SK-N-SH treated with all-trans-retinoic acid at 6 μM for 48 hours (cell line): ENCODE results near the gene FAM98A.

Experiments
- ATAC-seq: fragments of 200-7000 bp; cut with Tn5 transposase; 3 replicates; pipeline ENCODE4 v1.9.1; 2020; ENCODE audit warnings: mild to moderate bottlenecking, moderate library complexity
- ARNTL ChIP-seq: fragments of 450-650 bp; formaldehyde crosslinking; IDR thresholded peaks from 2 replicates; pipeline ENCODE4 v1.5.0; 2020; ENCODE audit warnings: low read depth, mild to moderate bottlenecking, moderate library complexity, borderline replicate concordance
- BACH2 ChIP-seq: fragments of 250-450 bp; sonication (Bioruptor Pico); IDR thresholded peaks from 2 replicates; pipeline ENCODE4 v1.9.0; 2021; ENCODE audit warnings: mild to moderate bottlenecking, borderline replicate concordance
- ESRRG ChIP-seq: fragments of 250-450 bp; sonication (Bioruptor Pico); IDR thresholded peaks from 2 replicates; pipeline ENCODE4 v1.6.1; 2021; ENCODE audit warnings: mild to moderate bottlenecking
- GLIS3 ChIP-seq: fragments of 250-450 bp; sonication (Bioruptor Pico); IDR thresholded peaks from 2 replicates; pipeline ENCODE4 v1.5.0; 2020; ENCODE audit warnings: mild to moderate bottlenecking, moderate library complexity
- ISL1 ChIP-seq: fragments of 250-450 bp; sonication (Bioruptor Pico); IDR thresholded peaks from 2 replicates; pipeline ENCODE4 v2.1.2; 2022; ENCODE audit warnings: mild to moderate bottlenecking, moderate library complexity
- OSR1 ChIP-seq: fragments of 250-450 bp; sonication (Bioruptor Pico); IDR thresholded peaks from 2 replicates; pipeline ENCODE4 v1.8.0; 2022; ENCODE audit warnings: moderate library complexity, mild to moderate bottlenecking, inconsistent platforms
- PPARA ChIP-seq: fragments of 250-450 bp; sonication (Bioruptor Pico); IDR thresholded peaks from 2 replicates; pipeline ENCODE4 v1.5.0; 2020; ENCODE audit warnings: mild to moderate bottlenecking, borderline replicate concordance
- RARB ChIP-seq: fragments of 250-450 bp; sonication (Bioruptor Pico); IDR thresholded peaks from 2 replicates; pipeline ENCODE4 v1.8.0; 2021; ENCODE audit warnings: mild to moderate bottlenecking, moderate library complexity
- SNAI2 ChIP-seq: fragments of 250-450 bp; sonication (Bioruptor Pico); IDR thresholded peaks from 2 replicates; pipeline ENCODE4 v1.5.0; 2020; ENCODE audit warnings: mild to moderate bottlenecking, moderate library complexity
- TCF4 ChIP-seq: fragments of 250-450 bp; sonication (Bioruptor Pico); IDR thresholded peaks from 2 replicates; pipeline ENCODE4 v1.8.0; 2021; ENCODE audit warnings: mild to moderate bottlenecking, moderate library complexity, borderline replicate concordance
- ZC3H10 ChIP-seq: fragments of 250-450 bp; sonication (Bioruptor Pico); IDR thresholded peaks from 2 replicates; pipeline ENCODE4 v1.5.1; 2021; ENCODE audit warnings: mild to moderate bottlenecking, moderate library complexity
- ZFP3 ChIP-seq: fragments of 250-450 bp; sonication (Bioruptor Pico); IDR thresholded peaks from 2 replicates; pipeline ENCODE4 v1.5.0; 2020; ENCODE audit warnings: mild to moderate bottlenecking, moderate library complexity
- ZFP30 ChIP-seq: fragments of 450-650 bp; formaldehyde crosslinking; IDR thresholded peaks from 2 replicates; pipeline ENCODE4 v1.5.0; 2022; ENCODE audit warnings: mild to moderate bottlenecking, moderate library complexity
- ZNF565 ChIP-seq: fragments of 450-650 bp; formaldehyde crosslinking; conservative IDR thresholded peaks from 2 replicates; pipeline ENCODE4 v1.5.0; 2020; ENCODE audit warnings: low read depth, mild to moderate bottlenecking, moderate library complexity
- ZNF70 ChIP-seq: fragments of 450-650 bp; formaldehyde crosslinking; IDR thresholded peaks from 2 replicates; pipeline ENCODE4 v1.5.0; 2020; ENCODE audit warnings: mild to moderate bottlenecking, moderate library complexity
- ZNF8 ChIP-seq: fragments of 450-650 bp; formaldehyde crosslinking; IDR thresholded peaks from 2 replicates; pipeline ENCODE4 v1.5.0; 2020; ENCODE audit warnings: mild to moderate bottlenecking, moderate library complexity
- TF ChIP-seq, protein P1 (sequence below): fragments of 250-450 bp; sonication (Bioruptor Pico); IDR thresholded peaks from 2 replicates; pipeline ENCODE4 v1.5.1; 2020; ENCODE audit warnings: low read depth, mild to moderate bottlenecking, moderate library complexity
- TF ChIP-seq, protein P2 (sequence below): fragments of 250-450 bp; sonication (Bioruptor Pico); IDR thresholded peaks from 2 replicates; pipeline ENCODE4 v1.8.0; 2021; ENCODE audit warnings: low read depth, mild to moderate bottlenecking, moderate library complexity, borderline replicate concordance
- TF ChIP-seq, protein P3 (sequence below): fragments of 250-450 bp; sonication (Bioruptor Pico); IDR thresholded peaks from 2 replicates; pipeline ENCODE4 v1.8.0; 2020; ENCODE audit warnings: mild to moderate bottlenecking, moderate library complexity, borderline replicate concordance
- TF ChIP-seq, protein P4 (sequence below): fragments of 250-450 bp; sonication (Bioruptor Pico); IDR thresholded peaks from 2 replicates; pipeline ENCODE4 v1.5.0; 2020; ENCODE audit warnings: mild to moderate bottlenecking, moderate library complexity
- TF ChIP-seq, protein P5 (sequence below): fragments of 250-450 bp; sonication (Bioruptor Pico); IDR thresholded peaks from 2 replicates; pipeline ENCODE4 v1.5.1; 2021; ENCODE audit warnings: mild to moderate bottlenecking, moderate library complexity

The FAM98A gene

DNA sequence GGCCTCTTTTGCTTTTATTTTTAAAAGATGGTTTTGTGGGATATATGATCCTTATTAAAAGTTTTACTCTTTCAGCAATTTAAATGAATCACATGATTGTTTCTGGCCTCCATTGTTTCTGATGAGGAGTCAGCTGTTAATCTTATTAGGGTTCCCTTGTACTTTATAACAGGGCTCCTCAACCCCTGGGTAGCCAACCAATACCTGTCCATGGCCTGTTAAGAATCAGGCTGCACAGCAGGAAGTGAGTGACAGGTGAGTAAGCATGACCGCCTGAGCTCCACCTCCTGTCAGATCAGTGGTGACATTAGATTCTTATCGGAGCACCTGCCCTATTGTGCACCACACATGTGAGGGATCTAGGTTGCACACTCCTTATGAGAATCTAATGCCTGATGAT lies 45.1 kb upstream of the FAM98A start:
- TF ChIP-seq ZFP30 (CRISPR knock-in tag): no peak
- no peak for TF ChIP-seq ARNTL (CRISPR knock-in tag)
- TF ChIP-seq, protein P1, sequence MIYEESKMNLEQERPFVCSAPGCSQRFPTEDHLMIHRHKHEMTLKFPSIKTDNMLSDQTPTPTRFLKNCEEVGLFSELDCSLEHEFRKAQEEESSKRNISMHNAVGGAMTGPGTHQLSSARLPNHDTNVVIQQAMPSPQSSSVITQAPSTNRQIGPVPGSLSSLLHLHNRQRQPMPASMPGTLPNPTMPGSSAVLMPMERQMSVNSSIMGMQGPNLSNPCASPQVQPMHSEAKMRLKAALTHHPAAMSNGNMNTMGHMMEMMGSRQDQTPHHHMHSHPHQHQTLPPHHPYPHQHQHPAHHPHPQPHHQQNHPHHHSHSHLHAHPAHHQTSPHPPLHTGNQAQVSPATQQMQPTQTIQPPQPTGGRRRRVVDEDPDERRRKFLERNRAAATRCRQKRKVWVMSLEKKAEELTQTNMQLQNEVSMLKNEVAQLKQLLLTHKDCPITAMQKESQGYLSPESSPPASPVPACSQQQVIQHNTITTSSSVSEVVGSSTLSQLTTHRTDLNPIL (CRISPR knock-in tag): no peak
- TF ChIP-seq BACH2 (CRISPR knock-in tag): no peak
- TF ChIP-seq, protein P2, sequence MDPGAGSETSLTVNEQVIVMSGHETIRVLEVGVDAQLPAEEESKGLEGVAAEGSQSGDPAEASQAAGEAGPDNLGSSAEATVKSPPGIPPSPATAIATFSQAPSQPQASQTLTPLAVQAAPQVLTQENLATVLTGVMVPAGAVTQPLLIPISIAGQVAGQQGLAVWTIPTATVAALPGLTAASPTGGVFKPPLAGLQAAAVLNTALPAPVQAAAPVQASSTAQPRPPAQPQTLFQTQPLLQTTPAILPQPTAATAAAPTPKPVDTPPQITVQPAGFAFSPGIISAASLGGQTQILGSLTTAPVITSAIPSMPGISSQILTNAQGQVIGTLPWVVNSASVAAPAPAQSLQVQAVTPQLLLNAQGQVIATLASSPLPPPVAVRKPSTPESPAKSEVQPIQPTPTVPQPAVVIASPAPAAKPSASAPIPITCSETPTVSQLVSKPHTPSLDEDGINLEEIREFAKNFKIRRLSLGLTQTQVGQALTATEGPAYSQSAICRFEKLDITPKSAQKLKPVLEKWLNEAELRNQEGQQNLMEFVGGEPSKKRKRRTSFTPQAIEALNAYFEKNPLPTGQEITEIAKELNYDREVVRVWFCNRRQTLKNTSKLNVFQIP (CRISPR knock-in tag): no peak
- TF ChIP-seq, protein P3, sequence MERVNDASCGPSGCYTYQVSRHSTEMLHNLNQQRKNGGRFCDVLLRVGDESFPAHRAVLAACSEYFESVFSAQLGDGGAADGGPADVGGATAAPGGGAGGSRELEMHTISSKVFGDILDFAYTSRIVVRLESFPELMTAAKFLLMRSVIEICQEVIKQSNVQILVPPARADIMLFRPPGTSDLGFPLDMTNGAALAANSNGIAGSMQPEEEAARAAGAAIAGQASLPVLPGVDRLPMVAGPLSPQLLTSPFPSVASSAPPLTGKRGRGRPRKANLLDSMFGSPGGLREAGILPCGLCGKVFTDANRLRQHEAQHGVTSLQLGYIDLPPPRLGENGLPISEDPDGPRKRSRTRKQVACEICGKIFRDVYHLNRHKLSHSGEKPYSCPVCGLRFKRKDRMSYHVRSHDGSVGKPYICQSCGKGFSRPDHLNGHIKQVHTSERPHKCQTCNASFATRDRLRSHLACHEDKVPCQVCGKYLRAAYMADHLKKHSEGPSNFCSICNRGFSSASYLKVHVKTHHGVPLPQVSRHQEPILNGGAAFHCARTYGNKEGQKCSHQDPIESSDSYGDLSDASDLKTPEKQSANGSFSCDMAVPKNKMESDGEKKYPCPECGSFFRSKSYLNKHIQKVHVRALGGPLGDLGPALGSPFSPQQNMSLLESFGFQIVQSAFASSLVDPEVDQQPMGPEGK (CRISPR knock-in tag): no peak
- TF ChIP-seq ISL1: no peak
- TF ChIP-seq ZNF8 (CRISPR knock-in tag): no peak
- no peak for TF ChIP-seq ZC3H10 (CRISPR knock-in tag)
- TF ChIP-seq RARB: no peak
- TF ChIP-seq ZNF565 (CRISPR knock-in tag): no peak
- no peak for TF ChIP-seq GLIS3 (CRISPR knock-in tag)
- TF ChIP-seq PPARA (CRISPR knock-in tag): no peak
- TF ChIP-seq OSR1 (CRISPR knock-in tag): no peak
- TF ChIP-seq ESRRG: no peak
- no peak for ATAC-seq

DNA sequence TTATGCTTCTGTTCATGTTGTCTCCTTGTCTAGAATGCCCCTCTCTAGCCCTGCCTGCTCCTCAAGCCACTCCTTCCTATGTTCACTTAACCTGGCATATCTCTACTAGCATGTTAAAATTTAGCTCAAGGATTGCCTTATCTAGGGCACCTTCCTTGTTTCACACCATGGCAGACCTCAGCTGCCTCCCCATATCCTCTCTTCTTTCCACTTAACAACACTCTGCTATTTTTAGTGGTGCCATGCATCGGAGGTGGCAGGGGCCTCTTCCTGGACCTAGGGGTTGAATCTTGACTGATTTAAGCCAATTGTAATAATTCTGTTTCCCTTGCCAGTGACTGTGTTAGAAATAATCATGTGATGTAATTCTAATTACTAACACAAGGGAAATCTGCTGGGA lies 36.9 kb upstream of the FAM98A start:
- no peak for TF ChIP-seq ZC3H10 (CRISPR knock-in tag)
- TF ChIP-seq ZFP3 (CRISPR knock-in tag): no peak
- TF ChIP-seq OSR1 (CRISPR knock-in tag): no peak
- TF ChIP-seq TCF4 (CRISPR knock-in tag): no peak
- TF ChIP-seq, protein P4, sequence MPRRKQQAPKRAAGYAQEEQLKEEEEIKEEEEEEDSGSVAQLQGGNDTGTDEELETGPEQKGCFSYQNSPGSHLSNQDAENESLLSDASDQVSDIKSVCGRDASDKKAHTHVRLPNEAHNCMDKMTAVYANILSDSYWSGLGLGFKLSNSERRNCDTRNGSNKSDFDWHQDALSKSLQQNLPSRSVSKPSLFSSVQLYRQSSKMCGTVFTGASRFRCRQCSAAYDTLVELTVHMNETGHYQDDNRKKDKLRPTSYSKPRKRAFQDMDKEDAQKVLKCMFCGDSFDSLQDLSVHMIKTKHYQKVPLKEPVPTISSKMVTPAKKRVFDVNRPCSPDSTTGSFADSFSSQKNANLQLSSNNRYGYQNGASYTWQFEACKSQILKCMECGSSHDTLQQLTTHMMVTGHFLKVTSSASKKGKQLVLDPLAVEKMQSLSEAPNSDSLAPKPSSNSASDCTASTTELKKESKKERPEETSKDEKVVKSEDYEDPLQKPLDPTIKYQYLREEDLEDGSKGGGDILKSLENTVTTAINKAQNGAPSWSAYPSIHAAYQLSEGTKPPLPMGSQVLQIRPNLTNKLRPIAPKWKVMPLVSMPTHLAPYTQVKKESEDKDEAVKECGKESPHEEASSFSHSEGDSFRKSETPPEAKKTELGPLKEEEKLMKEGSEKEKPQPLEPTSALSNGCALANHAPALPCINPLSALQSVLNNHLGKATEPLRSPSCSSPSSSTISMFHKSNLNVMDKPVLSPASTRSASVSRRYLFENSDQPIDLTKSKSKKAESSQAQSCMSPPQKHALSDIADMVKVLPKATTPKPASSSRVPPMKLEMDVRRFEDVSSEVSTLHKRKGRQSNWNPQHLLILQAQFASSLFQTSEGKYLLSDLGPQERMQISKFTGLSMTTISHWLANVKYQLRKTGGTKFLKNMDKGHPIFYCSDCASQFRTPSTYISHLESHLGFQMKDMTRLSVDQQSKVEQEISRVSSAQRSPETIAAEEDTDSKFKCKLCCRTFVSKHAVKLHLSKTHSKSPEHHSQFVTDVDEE (CRISPR knock-in tag): no peak
- no peak for TF ChIP-seq PPARA (CRISPR knock-in tag)
- no peak for ATAC-seq

DNA sequence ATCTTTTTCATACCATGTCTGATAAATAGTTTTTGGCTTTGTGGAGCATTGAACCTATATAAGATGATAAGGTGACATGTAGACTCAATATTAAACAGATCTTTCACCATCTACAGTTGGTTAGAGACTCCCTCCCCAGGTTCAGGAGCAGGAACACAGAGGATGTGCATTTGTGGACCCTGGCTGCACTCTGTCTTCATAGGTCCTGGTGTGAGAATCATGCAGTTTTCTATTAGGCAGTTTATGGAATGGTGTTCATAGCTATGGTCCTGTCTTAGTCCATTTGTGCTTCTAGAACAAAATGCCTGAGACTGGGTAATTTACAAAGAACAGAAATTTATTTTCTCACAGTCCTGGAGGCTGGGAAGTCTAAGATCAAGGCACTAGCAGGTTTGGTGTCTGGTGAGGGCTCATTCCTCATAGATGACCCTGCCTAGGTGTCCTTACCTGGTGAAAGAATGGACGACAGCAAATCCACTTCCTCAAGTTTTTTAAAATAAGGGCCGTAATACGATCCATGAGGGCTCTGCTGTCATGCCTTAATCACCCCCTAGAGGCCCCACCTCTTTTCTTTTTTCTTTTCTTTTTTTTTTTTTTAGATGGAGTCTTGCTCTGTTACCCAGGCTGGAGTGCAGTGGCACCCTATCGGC lies 35.3 kb upstream of the FAM98A start:
- no peak for ATAC-seq
- no peak for TF ChIP-seq ZC3H10 (CRISPR knock-in tag)
- TF ChIP-seq SNAI2 (CRISPR knock-in tag): no peak
- TF ChIP-seq ZFP3 (CRISPR knock-in tag): no peak
- no peak for TF ChIP-seq TCF4 (CRISPR knock-in tag)
- no peak for TF ChIP-seq ZNF565 (CRISPR knock-in tag)
- TF ChIP-seq, protein P3 (CRISPR knock-in tag): no peak
- no peak for TF ChIP-seq PPARA (CRISPR knock-in tag)
- TF ChIP-seq ZFP30 (CRISPR knock-in tag): no peak
- no peak for TF ChIP-seq ARNTL (CRISPR knock-in tag)
- TF ChIP-seq, protein P5, sequence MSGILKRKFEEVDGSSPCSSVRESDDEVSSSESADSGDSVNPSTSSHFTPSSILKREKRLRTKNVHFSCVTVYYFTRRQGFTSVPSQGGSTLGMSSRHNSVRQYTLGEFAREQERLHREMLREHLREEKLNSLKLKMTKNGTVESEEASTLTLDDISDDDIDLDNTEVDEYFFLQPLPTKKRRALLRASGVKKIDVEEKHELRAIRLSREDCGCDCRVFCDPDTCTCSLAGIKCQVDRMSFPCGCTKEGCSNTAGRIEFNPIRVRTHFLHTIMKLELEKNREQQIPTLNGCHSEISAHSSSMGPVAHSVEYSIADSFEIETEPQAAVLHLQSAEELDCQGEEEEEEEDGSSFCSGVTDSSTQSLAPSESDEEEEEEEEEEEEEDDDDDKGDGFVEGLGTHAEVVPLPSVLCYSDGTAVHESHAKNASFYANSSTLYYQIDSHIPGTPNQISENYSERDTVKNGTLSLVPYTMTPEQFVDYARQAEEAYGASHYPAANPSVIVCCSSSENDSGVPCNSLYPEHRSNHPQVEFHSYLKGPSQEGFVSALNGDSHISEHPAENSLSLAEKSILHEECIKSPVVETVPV (CRISPR knock-in tag): no peak
- no peak for TF ChIP-seq ZNF70 (CRISPR knock-in tag)
- no peak for TF ChIP-seq ZNF8 (CRISPR knock-in tag)
- TF ChIP-seq, protein P2 (CRISPR knock-in tag): no peak
- TF ChIP-seq, protein P1 (CRISPR knock-in tag): no peak
